ENCODE data around the gene CHURC1. TPM values are rescaled to one million over a fixed set of nuclear protein-coding genes. Genes with fewer than 3 reads are reported as not detected.
A peak's percentile ranks its signal among the peaks of the same experiment; 100 is the strongest.

The CHURC1 gene
- total and polyA plus RNA-seq, 2 of the 13 experiments (the other 11 are each of a cell fraction or from before 2014, with no cell fraction given): 41.1 to 74.4 TPM

GRCh38 chr14:64919215-64919614, 5.0 kb downstream of the CHURC1 start:
- Histone ChIP-seq H3K4me2 (ENCODE audit: low read depth, low read length) (no peak overlapping the region), H3K79me2 (ENCODE audit: insufficient read depth, low read length) (peaks cover 29% of the 10 kb centered on the region), H3K27me3 (ENCODE audit: control insufficient read depth in 1 of 2, insufficient read depth in 2 of 2, low read length in 2 of 2) (no peaks in the 10 kb centered on the region; a peak in 1 of 5 replicates), H3K36me3 (replicated peaks in 1 of 2; ENCODE audit: control insufficient read depth in 1 of 2, insufficient read depth in 2 of 2, low read length in 2 of 2) (peaks cover 0 to 5% of the 10 kb centered on the region in 2 experiments; a peak in 2 of 5 replicates), H3K27ac (ENCODE audit: extremely low read length, insufficient read depth, low read length) (no peak overlapping the region), H3K4me3 (replicated peaks in 1 of 3; ENCODE audit: insufficient read depth in 1 of 3, low read depth in 2 of 3, low read length in 3 of 3) (no peak overlapping the region), H2AFZ (ENCODE audit: low read length) (no peak overlapping the region), H4K20me1 (ENCODE audit: insufficient read depth, low read length) (0 out of 2 replicates have a peak, but pooled peaks cover 3% of the 10 kb centered on the region), H3K9ac (ENCODE audit: insufficient read depth, low read depth, low read length) (no peak overlapping the region), H3K4me1 (ENCODE audit: insufficient read depth, low read length) (peaks cover 33% of the 10 kb centered on the region), H3K9me3 (ENCODE audit: low read length) (no peaks in the 10 kb centered on the region)
- intact Hi-C loops (cut with micrococcal nuclease; ENCODE audit: unreplicated experiment) (no loop called here), in situ Hi-C loops (cut with HindIII; ENCODE audit: extremely low pct_ligation_motif_present, low pct_unique_long_range_greater_than_20kb) (no loop called here)
- CTCF ChIA-PET (ENCODE audit: low intra/inter-chr PET ratio, low total read pairs): no interaction called here
- FAIRE-seq: no peak
- BruUV-seq (replicated peaks): no TSS peak
- DNase-seq (ENCODE audit: low spot score): no peak
- ATAC-seq: no peak
- POLR2A ChIA-PET: interaction anchor here (1.2 kb wide), 1 partner anchor 13 kb away, joined by 4 read pairs; no protein-coding TSS in a partner anchor
- TF ChIP-seq MAFK (conservative IDR thresholded peaks at IDR 0.05 in 1 of 2, IDR thresholded peaks at IDR 0.05 in 1 of 2; ENCODE audit: low read length in 2 of 2) (0 out of 4 replicates have a peak, but pooled peaks have one; percentile 6 to 28), IRF2 (CRISPR knock-in tag; IDR thresholded peaks at IDR 0.05) (no peak), MED13 (CRISPR knock-in tag; IDR thresholded peaks at IDR 0.05) (no peak), TBL1XR1 (IDR thresholded peaks at IDR 0.05; ENCODE audit: borderline replicate concordance, low read length, partially characterized antibody) (no peak), PCBP2 (optimal IDR thresholded peaks at IDR 0.05; ENCODE audit: low read depth, low read length, poor library complexity, severe bottlenecking) (no peak), HNRNPL (IDR thresholded peaks at IDR 0.05; ENCODE audit: low read depth, low read length) (no peak), ZNF713 (CRISPR knock-in tag; IDR thresholded peaks at IDR 0.05) (no peak), ZNF263 (CRISPR knock-in tag; IDR thresholded peaks at IDR 0.05) (no peak), MTA1 (CRISPR knock-in tag; IDR thresholded peaks at IDR 0.05; ENCODE audit: borderline replicate concordance) (no peak), ZNF3 (CRISPR knock-in tag; IDR thresholded peaks at IDR 0.05) (no peak), RAD51 (IDR thresholded peaks at IDR 0.05; ENCODE audit: borderline replicate concordance) (no peak), MAFF (IDR thresholded peaks at IDR 0.05; ENCODE audit: low read depth, low read length) (0 out of 2 replicates have a peak, but pooled peaks have one; percentile 8)
